KG1 (cell line): ENCODE data around the gene PSMB3.

Source experiments
- DNase-seq: peaks from one replicate; lab custom pipeline; 2025; lab: John Stamatoyannopoulos, UW

Gene PSMB3

GRCh38 chr17:38797158-38797490, 44.6 kb downstream of the PSMB3 start:
- DNase-seq = no peak

GRCh38 chr17:38797828-38798227, 45.3 kb downstream of the PSMB3 start:
- DNase-seq = no peak

GRCh38 chr17:38798614-38799500, 46.3 kb downstream of the PSMB3 start:
- peak; percentile 86 for DNase-seq

GRCh38 chr17:38799501-38800236, 47.1 kb downstream of the PSMB3 start, which contains the start of gene PIP4K2B:
PIP4K2B (minus strand) TSS chr17:38799556; CDS start chr17:38799424, 132 bp downstream.
- DNase-seq = peak; percentile 88

GRCh38 chr17:38800237-38800760, 47.8 kb downstream of the PSMB3 start:
- DNase-seq = no peak

GRCh38 chr17:38809828-38810227, 57.3 kb downstream of the PSMB3 start:
- no peak for DNase-seq
